ENCODE data around the gene ADGRB2. TPM values are rescaled to one million over a fixed set of nuclear protein-coding genes. Genes with fewer than 3 reads are reported as not detected.

Gene ADGRB2
- total RNA-seq, 1 donor from 2014 or later: 6.0 TPM

DNA sequence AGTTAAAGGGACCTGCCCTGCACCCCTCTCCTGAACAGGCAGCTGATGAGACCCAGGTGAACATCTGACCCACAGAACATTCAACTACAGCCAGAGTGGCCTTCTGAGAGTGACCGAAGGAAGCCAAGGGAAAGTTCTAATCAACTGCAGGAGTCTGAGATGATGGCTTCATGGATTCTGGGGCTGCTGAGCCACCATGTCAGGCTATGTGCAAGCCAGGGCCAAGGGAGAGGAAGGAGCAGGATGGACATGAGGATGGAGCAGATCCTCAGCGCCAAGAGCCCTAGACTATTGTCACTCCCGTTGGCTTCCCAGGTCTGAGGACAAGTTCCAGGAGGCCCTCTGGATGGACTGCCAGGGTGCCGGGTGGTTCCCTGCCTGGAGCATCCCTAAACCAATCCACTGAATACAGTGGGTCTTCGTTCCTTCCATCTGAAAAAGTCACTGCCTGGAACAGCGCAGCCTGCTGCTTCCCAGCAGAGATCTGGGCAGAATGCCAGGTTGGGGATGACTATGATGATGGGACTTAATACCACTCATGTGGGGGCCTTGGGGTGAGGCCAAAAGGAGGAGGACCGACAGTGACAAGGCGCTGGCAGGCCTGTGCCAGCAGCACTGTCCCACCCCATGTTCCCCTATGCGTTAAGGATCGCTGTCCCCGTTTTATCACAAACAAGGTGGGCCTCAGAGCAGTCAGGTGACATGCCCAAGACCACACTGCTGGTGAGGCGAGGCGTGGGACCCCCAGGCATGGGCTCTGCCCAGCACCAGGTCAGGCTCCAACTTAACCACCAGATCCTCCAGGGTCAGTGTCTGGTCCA, 31.9 kb upstream of the ADGRB2 start:
- DNase-seq (ENCODE audit: low spot score): no peak

GRCh38 chr1:31795096-31795675, 31.0 kb upstream of the ADGRB2 start:
- no peak for DNase-seq (ENCODE audit: low spot score)

GRCh38 chr1:31793586-31794285, 29.6 kb upstream of the ADGRB2 start:
- no peak for DNase-seq (ENCODE audit: low spot score)

DNA sequence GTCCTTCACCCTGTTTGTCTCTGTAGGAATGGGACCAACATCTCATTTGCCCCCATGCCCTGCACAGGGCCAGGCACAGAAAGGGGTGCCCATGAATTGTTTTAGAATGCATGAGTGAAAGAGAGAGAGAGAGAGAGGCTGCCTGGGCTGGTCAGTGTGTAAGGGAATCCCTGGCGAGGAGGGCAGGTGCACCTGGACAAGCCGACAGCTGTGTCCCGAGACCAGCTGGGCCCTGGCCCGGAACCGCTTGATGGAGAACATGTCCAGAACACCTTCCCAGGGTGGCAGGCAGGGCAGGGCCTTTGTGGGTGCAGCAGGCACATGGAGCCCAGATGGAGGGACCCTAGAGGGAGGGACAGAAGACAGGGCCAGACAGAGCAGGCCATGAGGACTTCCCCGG, 28.9 kb upstream of the ADGRB2 start:
- DNase-seq (ENCODE audit: low spot score): no peak

GRCh38 chr1:31792541-31792940, 28.4 kb upstream of the ADGRB2 start:
- DNase-seq (ENCODE audit: low spot score): no peak

DNA sequence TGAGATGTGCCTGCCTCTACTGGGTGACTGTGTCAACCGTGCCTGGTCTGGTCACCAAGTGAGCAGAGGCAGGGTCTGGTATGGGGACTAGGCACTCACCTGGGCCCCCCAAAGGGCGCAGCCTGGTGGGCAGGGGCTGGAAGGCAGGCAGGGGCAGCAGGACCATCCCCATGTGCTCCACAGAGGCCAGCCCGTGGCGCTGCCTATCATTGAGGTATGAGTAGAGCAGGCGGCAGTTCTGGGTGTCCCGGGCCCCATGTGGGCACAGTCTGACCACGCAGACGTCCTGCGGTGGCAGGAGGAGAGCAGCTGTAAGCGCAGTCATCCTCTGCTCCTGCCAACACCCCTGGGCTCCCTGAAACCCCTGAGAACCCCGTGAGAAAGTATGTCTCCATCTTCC, 28.0 kb upstream of the ADGRB2 start:
- no peak for DNase-seq (ENCODE audit: low spot score)

DNA sequence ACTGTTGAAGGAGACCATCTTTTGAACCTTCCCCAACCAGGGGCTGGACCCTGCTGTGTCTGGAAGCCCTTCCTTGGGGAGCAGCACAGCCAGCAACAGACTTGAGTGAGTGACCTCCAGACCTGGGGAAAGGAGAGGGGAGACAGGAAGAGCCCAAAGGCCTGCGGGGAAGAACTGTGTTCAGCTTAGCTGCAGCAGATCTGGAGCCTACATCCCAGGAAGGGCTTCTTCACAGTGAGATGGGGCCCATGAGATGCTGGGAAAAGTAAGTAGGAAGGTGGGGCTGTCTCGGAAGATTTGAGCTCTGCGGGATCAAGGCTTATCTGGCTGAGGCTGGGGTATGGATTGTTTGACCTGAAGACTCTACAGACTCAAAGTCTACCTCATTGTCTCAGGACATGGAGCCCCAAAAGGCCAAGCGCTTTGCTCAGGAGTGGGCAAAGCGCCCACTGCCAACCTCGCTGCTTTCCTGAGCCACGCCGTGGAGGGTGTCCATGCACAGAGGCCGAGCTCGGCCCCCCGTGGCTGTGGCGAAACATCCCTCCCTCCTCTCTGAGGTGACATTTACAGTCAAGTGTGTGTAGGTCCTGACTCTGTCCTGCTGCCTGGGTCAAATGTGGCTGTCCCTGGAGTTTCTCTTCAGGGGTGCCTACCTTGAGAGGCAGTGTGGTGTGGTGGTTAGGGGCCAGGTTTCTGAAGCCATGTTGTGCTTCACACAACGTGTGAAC, 27.2 kb upstream of the ADGRB2 start:
- DNase-seq (ENCODE audit: low spot score): no peak

DNA sequence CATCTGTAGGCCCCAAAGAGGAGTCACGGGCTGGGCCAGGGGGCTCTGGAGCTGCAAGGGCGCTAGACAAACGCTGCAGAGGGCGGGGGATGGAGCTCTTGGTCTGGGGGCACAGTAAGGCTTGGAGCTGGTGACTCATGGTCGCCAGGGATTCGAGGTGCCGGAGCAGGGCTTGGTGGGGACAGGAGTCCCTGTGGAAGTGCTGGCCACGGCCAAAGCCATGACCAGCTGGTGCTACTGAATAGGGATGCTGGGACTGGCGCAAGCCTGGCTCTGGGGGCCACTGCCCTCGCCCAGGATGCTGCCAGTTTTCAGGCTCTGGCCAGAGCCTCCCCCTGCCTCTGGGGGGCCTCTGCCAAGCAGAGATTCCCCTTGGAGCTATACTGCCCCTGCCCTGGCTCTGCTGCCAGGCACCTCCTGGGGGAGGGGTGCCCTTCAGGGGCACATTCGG, 26.5 kb upstream of the ADGRB2 start:
- no peak for DNase-seq (ENCODE audit: low spot score)

GRCh38 chr1:31790140-31790539, 26.0 kb upstream of the ADGRB2 start:
- no peak for DNase-seq (ENCODE audit: low spot score)

GRCh38 chr1:31789259-31790065, 25.3 kb upstream of the ADGRB2 start:
- peak; percentile 95 for DNase-seq (ENCODE audit: low spot score)

DNA sequence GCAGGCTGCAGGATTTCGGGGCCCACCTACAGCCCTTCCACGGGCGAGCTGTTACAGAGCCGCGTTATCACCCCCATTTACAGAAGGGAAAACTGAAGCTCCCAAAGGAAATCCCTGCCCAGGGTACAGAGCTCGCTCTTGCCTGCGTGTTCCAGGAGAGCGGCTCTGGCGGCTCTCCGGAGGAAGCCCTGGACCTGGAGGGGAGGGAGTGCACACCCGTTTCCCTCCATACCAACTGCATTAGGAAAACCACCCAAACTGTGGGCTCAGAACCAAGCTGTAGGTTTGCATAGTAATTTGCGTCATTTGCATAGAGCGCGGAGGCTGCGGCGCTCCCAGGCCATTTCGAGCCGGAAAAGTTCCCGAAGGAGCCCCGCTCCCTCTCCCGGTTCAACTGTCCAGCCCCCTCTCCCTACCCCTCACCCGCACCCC, 24.7 kb upstream of the ADGRB2 start:
- DNase-seq (ENCODE audit: low spot score): no peak

DNA sequence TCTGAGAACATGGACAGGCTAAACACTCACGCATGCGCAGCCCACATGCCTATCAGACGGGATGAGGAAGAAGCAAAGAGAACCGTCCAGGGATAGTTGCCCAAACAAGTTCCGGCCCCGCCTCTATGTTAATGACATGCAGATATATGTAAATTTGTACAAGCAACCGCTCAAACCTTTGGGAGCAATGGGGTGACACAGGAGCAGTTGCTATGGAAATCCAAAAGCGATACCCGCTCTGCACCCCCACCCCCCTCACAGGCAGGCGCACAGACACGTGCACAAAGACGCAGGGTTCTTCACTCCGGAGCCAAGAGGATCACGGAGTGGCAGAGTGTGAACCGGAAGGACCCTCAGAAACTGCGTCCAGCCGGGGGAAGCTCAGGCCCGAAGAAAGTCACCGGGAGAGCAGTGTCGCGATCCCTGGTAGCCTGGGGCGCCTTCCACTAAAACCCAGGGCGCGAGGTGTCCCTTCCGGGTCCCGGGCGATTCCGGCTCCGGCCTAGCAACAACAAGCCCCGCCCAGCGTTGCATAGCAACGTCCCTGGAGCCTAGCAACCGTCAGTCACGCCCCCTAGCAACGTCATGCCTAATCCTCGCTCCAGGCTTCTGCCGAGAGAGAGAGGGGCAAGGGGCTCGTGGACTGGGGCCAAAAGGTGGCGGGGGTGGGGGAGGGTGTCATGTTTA, 24.1 kb upstream of the ADGRB2 start:
- DNase-seq (ENCODE audit: low spot score): peak; percentile 95

- DNase-seq (ENCODE audit: low spot score): no peak
Measured at GRCh38 chr1:31787786-31788137, 23.6 kb upstream of the ADGRB2 start.

DNA sequence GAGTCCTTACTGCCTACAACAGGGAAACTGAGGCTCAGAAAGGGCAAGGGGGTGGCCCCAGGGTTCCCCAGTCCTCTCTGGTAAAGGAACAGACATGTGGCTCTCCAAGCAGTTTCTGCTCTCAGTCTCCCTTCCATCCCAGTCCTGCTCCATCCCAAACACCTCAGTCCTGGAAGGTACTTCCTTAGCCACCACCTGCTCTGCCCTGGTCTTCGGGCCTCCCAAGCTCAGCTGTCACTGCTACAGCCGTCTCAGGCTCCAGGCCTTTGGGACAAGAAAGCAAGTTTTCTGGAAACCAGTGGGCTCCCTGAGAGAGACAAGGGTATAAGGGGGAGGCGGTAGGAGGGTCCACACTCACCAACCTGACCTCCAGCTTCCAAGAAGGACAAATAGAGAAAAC, 23.1 kb upstream of the ADGRB2 start:
- no peak for DNase-seq (ENCODE audit: low spot score)

DNA sequence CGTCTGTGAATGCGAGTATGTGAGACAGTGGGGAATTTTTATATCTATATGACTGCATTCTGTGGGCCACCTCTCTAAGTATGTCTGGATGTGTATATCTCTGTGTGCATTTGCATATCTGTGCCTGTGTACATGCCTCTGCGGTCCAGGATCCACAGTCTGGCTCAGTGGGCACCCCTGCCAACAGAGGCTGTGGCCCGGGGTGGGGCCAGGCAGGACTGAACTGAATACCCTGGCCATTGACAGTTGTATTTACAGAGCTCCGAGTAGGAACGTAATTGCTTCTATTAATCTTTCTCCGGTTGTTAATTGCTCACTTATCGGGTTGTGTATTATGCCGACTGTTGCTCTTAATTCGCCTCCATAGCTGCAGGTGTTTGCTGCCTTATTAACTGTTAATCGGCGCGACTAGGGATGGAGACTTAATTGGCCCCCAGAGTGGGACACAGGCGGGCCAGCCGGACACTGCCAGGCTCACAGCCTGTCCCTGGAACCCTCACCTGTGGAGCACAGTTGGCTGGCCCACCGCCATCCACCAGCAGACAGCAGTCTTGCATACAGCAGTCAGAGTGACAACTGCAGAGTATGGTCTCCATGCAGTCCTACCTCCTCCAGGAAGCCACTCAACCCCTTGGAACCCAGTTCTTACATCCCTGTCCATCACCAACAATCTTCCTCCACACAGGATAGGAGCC, 22.4 kb upstream of the ADGRB2 start:
- DNase-seq (ENCODE audit: low spot score): no peak

DNA sequence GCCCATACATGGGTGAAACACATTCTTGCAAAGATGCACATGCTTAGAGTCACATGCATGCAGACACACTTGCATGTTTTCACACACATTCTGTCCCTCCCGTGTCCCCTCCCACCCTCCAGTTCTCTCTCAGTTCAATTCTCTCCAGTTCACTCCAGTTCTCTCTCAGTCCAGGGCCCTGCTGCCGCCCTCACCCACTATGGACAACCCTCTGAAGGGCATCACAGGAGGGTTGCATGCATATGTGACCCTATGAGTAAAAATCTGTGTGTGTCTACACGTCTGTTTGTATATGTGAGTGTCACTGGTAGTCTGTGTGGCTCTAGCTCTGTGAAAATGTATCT, 21.8 kb upstream of the ADGRB2 start:
- DNase-seq (ENCODE audit: low spot score): no peak

GRCh38 chr1:31785020-31785946, 21.1 kb upstream of the ADGRB2 start:
- no peak for DNase-seq (ENCODE audit: low spot score)

DNA sequence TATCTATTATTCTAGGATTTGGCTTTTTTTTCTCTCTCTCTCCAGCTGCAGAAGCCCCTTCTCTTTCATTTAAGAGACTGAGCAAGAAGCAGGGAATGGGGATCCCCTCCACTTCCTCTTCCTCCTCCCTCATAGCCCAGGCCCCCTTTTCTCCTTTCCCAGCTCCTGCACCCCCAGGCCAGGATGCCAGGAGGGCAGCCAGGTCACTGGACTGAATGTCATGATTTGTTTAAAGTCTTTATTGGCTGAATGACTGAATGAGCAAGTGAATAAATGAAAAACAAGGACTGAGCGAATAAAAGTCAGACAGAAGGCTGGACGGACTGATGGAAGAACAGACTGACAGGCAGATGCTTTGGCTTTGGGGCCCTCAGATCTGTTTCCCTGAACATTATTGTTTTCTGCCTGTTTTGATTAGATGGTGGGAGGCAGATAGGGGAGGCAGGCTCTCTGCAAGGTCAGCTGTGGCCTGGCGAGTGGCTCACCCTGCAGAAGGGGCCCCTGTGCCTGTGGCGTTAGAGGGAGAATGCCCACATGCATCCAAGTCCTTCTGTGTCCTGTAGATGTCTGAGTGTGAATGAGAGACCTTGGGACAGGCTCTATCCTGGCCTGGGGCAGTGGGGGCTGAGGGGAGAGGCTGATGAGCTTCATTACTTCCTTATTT, 20.3 kb upstream of the ADGRB2 start:
- DNase-seq (ENCODE audit: low spot score): no peak

DNA sequence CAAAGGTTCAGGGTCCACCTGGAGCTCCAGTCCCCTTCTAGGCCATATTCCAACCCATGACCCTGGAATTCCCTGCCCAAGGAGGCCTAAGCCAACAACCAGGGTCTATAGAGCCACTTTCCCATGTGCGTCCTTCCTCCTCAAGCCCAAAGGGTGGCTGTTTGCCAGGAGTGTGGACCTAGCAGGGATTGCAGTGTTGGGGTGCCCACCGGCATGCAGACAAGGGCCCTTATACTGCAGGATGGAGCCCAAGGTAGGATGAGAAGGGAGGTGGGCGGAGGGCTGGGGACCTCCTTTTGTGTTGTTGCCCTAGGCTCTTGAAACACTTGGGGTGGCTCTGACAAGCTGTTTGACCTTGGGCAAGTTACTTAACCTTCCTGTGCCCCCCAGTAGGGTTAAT, 19.7 kb upstream of the ADGRB2 start:
- no peak for DNase-seq (ENCODE audit: low spot score)
